ENCODE results near the gene PTGR2. TPM values are rescaled to one million over a fixed set of nuclear protein-coding genes. Genes with fewer than 3 reads are reported as not detected.

PTGR2 gene
- total and polyA plus RNA-seq, 2 donors (not counting 3 experiments of a cell fraction or from before 2014, with no cell fraction given) = 1.1 to 5.6 TPM

- dilution Hi-C loops (cut with MboI; ENCODE audit: extremely low pct_ligation_motif_present, low sequenced_read_pairs) = no loop called here
- H3K36me3 ChIP-seq (ENCODE audit: control insufficient read depth in 2 of 2, extremely low read depth in 1 of 2, insufficient read depth in 2 of 2, low read length in 2 of 2) = peaks cover 9 to 24% of the 10 kb centered on the region in 2 experiments
Measured at GRCh38 chr14:73895939-73896338, 44.3 kb downstream of the PTGR2 start.

More at GRCh38 chr14:73895939-73896338, 44.3 kb downstream of the PTGR2 start:
- intact Hi-C loops (cut with micrococcal nuclease) = no loop called here
- FAIRE-seq (no peak), DNase-seq (ENCODE audit: low read depth, low spot score) (no peak)
- Histone ChIP-seq H3K4me2 (ENCODE audit: insufficient read depth, low read length) (no peak overlapping the region), H3K4me1 (ENCODE audit: control insufficient read depth, extremely low read depth, insufficient read depth, low read length) (peaks cover 12% of the 10 kb centered on the region), H3K9ac (replicated peaks; ENCODE audit: extremely low read depth, insufficient read depth, low read length) (no peak overlapping the region), H3K4me3 (replicated peaks in 1 of 3; ENCODE audit: insufficient read depth in 1 of 3, low read depth in 1 of 3, low read length in 3 of 3) (no peak overlapping the region), H3K27me3 (ENCODE audit: control insufficient read depth in 2 of 2, insufficient read depth in 2 of 2, low read length in 2 of 2) (no peaks in the 10 kb centered on the region), H3K79me2 (ENCODE audit: control insufficient read depth, insufficient read depth, low read length) (peaks cover 17% of the 10 kb centered on the region), H4K20me1 (replicated peaks; ENCODE audit: control insufficient read depth, extremely low read depth, insufficient read depth, low read length) (no peaks in the 10 kb centered on the region), H2AFZ (ENCODE audit: low read depth, low read length) (no peak overlapping the region), H3K27ac (ENCODE audit: insufficient read depth, low read depth, low read length) (no peak overlapping the region), H3K9me1 (replicated peaks; ENCODE audit: control insufficient read depth, extremely low read depth, insufficient read depth, low read length) (no peaks in the 10 kb centered on the region), H3K9me3 (replicated peaks; ENCODE audit: control insufficient read depth, insufficient read depth, low read length) (no peaks in the 10 kb centered on the region)
- ChIA-PET POLR2A (no interaction called here), CTCF (no interaction called here)
- BruUV-seq (replicated peaks) = no TSS peak
- TF ChIP-seq FOS (IDR thresholded peaks at IDR 0.05; ENCODE audit: borderline replicate concordance, insufficient read depth, low read length) (no peak), CTCF (IDR thresholded peaks at IDR 0.05; ENCODE audit: extremely low read depth in 1 of 2, insufficient read depth in 1 of 2, low read depth in 1 of 2, low read length in 2 of 2) (no peak), POLR2AphosphoS5 (IDR thresholded peaks at IDR 0.05; ENCODE audit: insufficient read depth, low read depth, low read length) (no peak), GATA2 (IDR thresholded peaks at IDR 0.05; ENCODE audit: insufficient read depth, insufficient read length, low read depth, low read length) (no peak), MAX (IDR thresholded peaks at IDR 0.05; ENCODE audit: insufficient read depth, insufficient read length) (no peak), MYC (IDR thresholded peaks at IDR 0.05; ENCODE audit: low read depth, low read length) (no peak), POLR2A (IDR thresholded peaks at IDR 0.05; ENCODE audit: low read depth, low read length) (no peak)

Data from endothelial cell of umbilical vein (primary cell).